Common myeloid progenitor, CD34-positive (primary cell): Measurements from ENCODE around the gene AKAP12.

Experiments
- CTCF ChIA-PET: fragments of 350-600 bp; sonication (Branson Sonifier 250); formaldehyde crosslinking; loops from one replicate; lab custom pipeline; 2021; ENCODE audit warnings: antibody characterized with exemption; lab: Charles Lee
- POLR2A ChIA-PET: fragments of 350-600 bp; sonication (Branson Sonifier 250); formaldehyde crosslinking; loops from one replicate; lab custom pipeline; 2021; ENCODE audit warnings: antibody characterized with exemption; lab: Charles Lee
- DNase-seq, 3 donors: peaks; one replicate each; pipeline versions ENCODE4 v3.0.0 to v3.0.0-alpha.2; 2013
- H3K27ac ChIP-seq, 2 experiments: 1 replicate in 1 of 2; 2 replicates in 1 of 2; pipeline ENCODE4 v1.7.0; 2013; ENCODE audit warnings: inconsistent platforms in 2 of 2, low read length in 2 of 2, mild to moderate bottlenecking in 2 of 2, low read depth in 1 of 2, moderate library complexity in 1 of 2; ENCODE audit not compliant: severe bottlenecking in 2 of 2, insufficient read depth in 1 of 2, poor library complexity in 1 of 2
- H3K27me3 ChIP-seq, 5 experiments: replicated peaks in 2 of 5; 1 replicate in 3 of 5; 2 replicates in 2 of 5; pipeline versions ENCODE4 v1.6.1 to v1.7.0; 2013; ENCODE audit warnings: low read length in 4 of 5, mild to moderate bottlenecking in 2 of 5, moderate library complexity in 2 of 5, inconsistent platforms in 1 of 5; ENCODE audit not compliant: insufficient read depth in 5 of 5, control insufficient read depth in 4 of 5
- H3K36me3 ChIP-seq, 4 experiments: 1 replicate in 2 of 4; 2 replicates in 2 of 4; pipeline versions ENCODE4 v1.6.1 to v1.7.0; 2013; ENCODE audit warnings: low read length in 3 of 4, control low read depth in 1 of 4, mild to moderate bottlenecking in 1 of 4; ENCODE audit not compliant: control insufficient read depth in 4 of 4, insufficient read depth in 4 of 4
- H3K4me1 ChIP-seq, 4 experiments: 1 replicate in 3 of 4; 2 replicates in 1 of 4; pipeline versions ENCODE4 v1.6.1 to v1.7.1; 2013; ENCODE audit warnings: low read length in 3 of 4, mild to moderate bottlenecking in 3 of 4, control low read depth in 1 of 4, inconsistent platforms in 1 of 4, moderate library complexity in 1 of 4; ENCODE audit not compliant: control insufficient read depth in 4 of 4, insufficient read depth in 4 of 4; ENCODE audit errors: control extremely low read depth in 1 of 4
- H3K4me3 ChIP-seq, 7 experiments: 1 replicate in 4 of 7; 2 replicates in 3 of 7; pipeline versions ENCODE4 v1.5.1 to v1.7.0; 2013; ENCODE audit warnings: mild to moderate bottlenecking in 7 of 7, low read length in 6 of 7, moderate library complexity in 6 of 7, inconsistent platforms in 2 of 7, low read depth in 2 of 7, control low read depth in 1 of 7; ENCODE audit not compliant: insufficient read depth in 4 of 7, control insufficient read depth in 1 of 7; ENCODE audit errors: extremely low read depth in 1 of 7
- H3K9me3 ChIP-seq, 5 experiments: 1 replicate in 4 of 5; 2 replicates in 1 of 5; pipeline versions ENCODE4 v1.6.1 to v1.7.1; 2013; ENCODE audit warnings: low read length in 4 of 5, mild to moderate bottlenecking in 2 of 5, inconsistent platforms in 1 of 5, low read depth in 1 of 5, moderate library complexity in 1 of 5; ENCODE audit not compliant: control insufficient read depth in 4 of 5, insufficient read depth in 2 of 5; ENCODE audit errors: control extremely low read depth in 1 of 5
- WGBS: methylation state at CpG from one replicate; pipeline ENCODE4 v1.1.5; 2013; ENCODE audit not compliant: insufficient coverage; 5-methylcytosine and 5-hydroxymethylcytosine counted together

Gene AKAP12

GRCh38 chr6:151384151-151384550 lies 144.4 kb downstream of the AKAP12 start:
- POLR2A ChIA-PET: no interaction called here
- Histone ChIP-seq H3K27ac (no peak overlapping the region), H3K4me3 (no peak overlapping the region), H3K4me1 (peaks cover 19 to 45% (median 37%) of the 10 kb centered on the region in 4 experiments), H3K9me3 (no peaks in the 10 kb centered on the region), H3K27me3 (no peaks in the 10 kb centered on the region), H3K36me3 (peaks cover 0 to 4% (median 0%) of the 10 kb centered on the region in 4 experiments)
- no peak for DNase-seq
- 100% methylated on average over 4 of the region's 5 CpGs for WGBS
- CTCF ChIA-PET: interaction anchor here (1.0 to 1.9 kb wide), 2 partner anchors 14 to 60 kb away, joined by 4 read pairs; no protein-coding TSS in a partner anchor

- WGBS: no CpG with 5 or more reads among the region's 1 CpG
- no peaks in the 10 kb centered on the region for H3K27me3 ChIP-seq
- H3K36me3 ChIP-seq: peaks cover 0 to 4% (median 0%) of the 10 kb centered on the region in 4 experiments
- peak overlapping the region in 1 of 2 experiments; percentile 46 for H3K27ac ChIP-seq
- peaks cover 19 to 43% (median 37%) of the 10 kb centered on the region in 4 experiments for H3K4me1 ChIP-seq
- ChIA-PET POLR2A (no interaction called here), CTCF (interaction anchor here (1.0 to 1.3 kb wide), 2 partner anchors 19 to 61 kb away, joined by 3 to 4 read pairs; no protein-coding TSS in a partner anchor)
- DNase-seq: peak; percentile 50 to 81 (median 67)
- peak overlapping the region in 4 of 7 experiments; percentile 13 to 40 (median 20) for H3K4me3 ChIP-seq
- no peaks in the 10 kb centered on the region for H3K9me3 ChIP-seq
Observed at GRCh38 chr6:151385177-151385576, 145.4 kb downstream of the AKAP12 start.

GRCh38 chr6:151387175-151387970 lies 147.6 kb downstream of the AKAP12 start:
- peaks cover 21 to 42% (median 34%) of the 10 kb centered on the region in 4 experiments for H3K4me1 ChIP-seq
- DNase-seq: no peak
- H3K27me3 ChIP-seq: no peaks in the 10 kb centered on the region
- ChIA-PET POLR2A (interaction anchor here (0.6 kb wide), 1 partner anchor 1642 kb away, joined by 3 read pairs; no protein-coding TSS in a partner anchor), CTCF (interaction anchor here (1.0 to 1.2 kb wide), 2 partner anchors 21 to 23 kb away, joined by 3 read pairs; no protein-coding TSS in a partner anchor)
- no peak overlapping the region for H3K27ac ChIP-seq
- WGBS: 98% methylated on average over 9 of the region's 11 CpGs
- no peaks in the 10 kb centered on the region for H3K9me3 ChIP-seq
- H3K36me3 ChIP-seq: peaks cover 0 to 4% (median 0%) of the 10 kb centered on the region in 4 experiments
- H3K4me3 ChIP-seq: no peak overlapping the region

- no peak overlapping the region for H3K27ac ChIP-seq
- H3K4me3 ChIP-seq: peak overlapping the region in 2 of 7 experiments; percentile 42 to 93
- ChIA-PET CTCF (interaction anchor here (1.0 to 1.2 kb wide), 2 partner anchors 22 to 24 kb away, joined by 3 read pairs; no protein-coding TSS in a partner anchor), POLR2A (interaction anchor here (0.6 kb wide), 1 partner anchor 1643 kb away, joined by 3 read pairs; no protein-coding TSS in a partner anchor)
- H3K27me3 ChIP-seq: no peaks in the 10 kb centered on the region
- 0% methylated on average over 1 of the region's 2 CpGs for WGBS
- DNase-seq: no peak
- H3K4me1 ChIP-seq: peaks cover 28 to 50% (median 42%) of the 10 kb centered on the region in 4 experiments
- H3K36me3 ChIP-seq: peaks cover 0 to 3% (median 0%) of the 10 kb centered on the region in 4 experiments
- H3K9me3 ChIP-seq: no peaks in the 10 kb centered on the region
Observed at GRCh38 chr6:151388236-151388635, 148.5 kb downstream of the AKAP12 start.

GRCh38 chr6:151388997-151389617 lies 149.3 kb downstream of the AKAP12 start:
- ChIA-PET POLR2A (no interaction called here), CTCF (interaction anchor here (0.8 to 1.3 kb wide), 6 partner anchors 10 to 524 kb away, joined by 3 to 8 read pairs (median 3); no protein-coding TSS in a partner anchor)
- peak; percentile 32 to 66 (median 56) for DNase-seq
- no peaks in the 10 kb centered on the region for H3K9me3 ChIP-seq
- H3K36me3 ChIP-seq: peaks cover 0 to 2% (median 0%) of the 10 kb centered on the region in 4 experiments
- peak overlapping the region; percentile 84 to 95 for H3K27ac ChIP-seq
- WGBS: 4% methylated on average over 4 of the region's 12 CpGs
- no peaks in the 10 kb centered on the region for H3K27me3 ChIP-seq
- H3K4me1 ChIP-seq: peaks cover 28 to 56% (median 47%) of the 10 kb centered on the region in 4 experiments
- peak overlapping the region in 6 of 7 experiments; percentile 86 to 96 (median 92) for H3K4me3 ChIP-seq

- peak overlapping the region; percentile 58 to 96 (median 92) for H3K4me3 ChIP-seq
- ChIA-PET CTCF (interaction anchor here (0.5 to 1.5 kb wide), 8 partner anchors 11 to 525 kb away, joined by 3 to 8 read pairs (median 3); partner anchors contain the start of gene RMND1), POLR2A (interaction anchor here (0.6 to 1.0 kb wide), 2 partner anchors 138 to 523 kb away, joined by 3 read pairs; no protein-coding TSS in a partner anchor)
- DNase-seq: no peak
- peak overlapping the region; percentile 84 to 95 for H3K27ac ChIP-seq
- WGBS: under 1% methylated on average over 38 of the region's 54 CpGs
- no peaks in the 10 kb centered on the region for H3K27me3 ChIP-seq
- no peaks in the 10 kb centered on the region for H3K9me3 ChIP-seq
- H3K36me3 ChIP-seq: peaks cover 0 to 2% (median 0%) of the 10 kb centered on the region in 4 experiments
- peaks cover 29 to 56% (median 46%) of the 10 kb centered on the region in 4 experiments for H3K4me1 ChIP-seq
Observed at GRCh38 chr6:151389618-151390275, 150.0 kb downstream of the AKAP12 start.
